DMS79 treated with DMSO at 0.1 percent for 48 hours (cell line): ENCODE results near the gene SUMF1.

Experiments used
- DNase-seq: peaks from one replicate; lab custom pipeline; 2025; lab: John Stamatoyannopoulos, UW

SUMF1 gene

GRCh38 chr3:4497005-4497692 is 30.1 kb upstream of the SUMF1 start:
- no peak for DNase-seq

- no peak for DNase-seq
These were observed 29.0 kb upstream of the SUMF1 start for GRCh38 chr3:4496087-4496452.

GRCh38 chr3:4495294-4496086 is 28.4 kb upstream of the SUMF1 start:
- DNase-seq = no peak

- no peak for DNase-seq
These were observed 27.8 kb upstream of the SUMF1 start for GRCh38 chr3:4494895-4495264.

GRCh38 chr3:4493941-4494894 is 27.1 kb upstream of the SUMF1 start:
- DNase-seq = no peak

GRCh38 chr3:4493014-4493940 is 26.2 kb upstream of the SUMF1 start, which contains the start of gene ITPR1:
Gene ITPR1 (plus strand): TSS chr3:4493348. CDS start chr3:4516492, 23,144 bp downstream.
- DNase-seq = peak; percentile 83

- DNase-seq = peak; percentile 55
These were observed 25.3 kb upstream of the SUMF1 start for GRCh38 chr3:4492208-4493013.

- no peak for DNase-seq
These were observed 24.8 kb upstream of the SUMF1 start for GRCh38 chr3:4491855-4492207.

- DNase-seq = no peak
These were observed 11.2 kb upstream of the SUMF1 start for GRCh38 chr3:4478261-4478660.

- no peak for DNase-seq
These were observed 9.4 kb upstream of the SUMF1 start for GRCh38 chr3:4476496-4476895.

GRCh38 chr3:4475804-4476203 is 8.7 kb upstream of the SUMF1 start:
- no peak for DNase-seq

GRCh38 chr3:4474683-4475490 is 7.8 kb upstream of the SUMF1 start:
- no peak for DNase-seq

GRCh38 chr3:4472766-4473165 is 5.7 kb upstream of the SUMF1 start:
- no peak for DNase-seq

- no peak for DNase-seq
These were observed 5.2 kb upstream of the SUMF1 start for GRCh38 chr3:4472312-4472711.

GRCh38 chr3:4471907-4472306 is 4.8 kb upstream of the SUMF1 start:
- DNase-seq = peak; percentile 75

- no peak for DNase-seq
These were observed 426 bp upstream of the SUMF1 start for GRCh38 chr3:4467522-4467867.

GRCh38 chr3:4464576-4464975 is 2.5 kb downstream of the SUMF1 start:
- no peak for DNase-seq

GRCh38 chr3:4462369-4463040 is 4.6 kb downstream of the SUMF1 start:
- no peak for DNase-seq

- DNase-seq = no peak
These were observed 5.5 kb downstream of the SUMF1 start for GRCh38 chr3:4461468-4462090.
